22Rv1 (cell line): ENCODE measurements around the gene ZNF385B.

ENCODE experiments used
- ZFX ChIP-seq: fragments of 450-650 bp; IDR thresholded peaks from 2 replicates; pipeline ENCODE4 v1.6.1; 2017; ENCODE audit warnings: antibody characterized with exemption, borderline replicate concordance
- TF ChIP-seq, protein P1 (sequence below): fragments of 450-650 bp; IDR thresholded peaks from 2 replicates; pipeline ENCODE4 v1.5.1; 2017; ENCODE audit warnings: mild to moderate bottlenecking

DNA sequence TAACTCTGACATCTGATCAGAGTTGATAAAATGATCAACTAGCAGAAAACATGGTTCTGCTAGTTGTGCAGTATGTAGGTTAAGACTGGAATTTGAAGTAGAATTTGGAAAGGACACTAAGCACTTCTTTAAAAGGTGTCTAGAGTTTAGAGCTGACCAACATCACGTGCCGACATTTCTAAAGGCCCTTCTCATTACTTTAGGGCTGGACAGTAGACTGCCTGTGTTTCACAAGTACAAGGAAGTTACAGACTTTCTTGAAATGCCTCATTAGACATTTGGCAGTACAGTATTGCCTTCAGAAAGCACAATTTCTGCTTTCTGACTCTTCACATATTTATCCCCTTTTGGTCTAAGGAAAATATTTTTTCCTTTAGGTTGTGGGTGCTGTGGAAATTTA, 255.3 kb downstream of the ZNF385B start:
- TF ChIP-seq, protein P1, sequence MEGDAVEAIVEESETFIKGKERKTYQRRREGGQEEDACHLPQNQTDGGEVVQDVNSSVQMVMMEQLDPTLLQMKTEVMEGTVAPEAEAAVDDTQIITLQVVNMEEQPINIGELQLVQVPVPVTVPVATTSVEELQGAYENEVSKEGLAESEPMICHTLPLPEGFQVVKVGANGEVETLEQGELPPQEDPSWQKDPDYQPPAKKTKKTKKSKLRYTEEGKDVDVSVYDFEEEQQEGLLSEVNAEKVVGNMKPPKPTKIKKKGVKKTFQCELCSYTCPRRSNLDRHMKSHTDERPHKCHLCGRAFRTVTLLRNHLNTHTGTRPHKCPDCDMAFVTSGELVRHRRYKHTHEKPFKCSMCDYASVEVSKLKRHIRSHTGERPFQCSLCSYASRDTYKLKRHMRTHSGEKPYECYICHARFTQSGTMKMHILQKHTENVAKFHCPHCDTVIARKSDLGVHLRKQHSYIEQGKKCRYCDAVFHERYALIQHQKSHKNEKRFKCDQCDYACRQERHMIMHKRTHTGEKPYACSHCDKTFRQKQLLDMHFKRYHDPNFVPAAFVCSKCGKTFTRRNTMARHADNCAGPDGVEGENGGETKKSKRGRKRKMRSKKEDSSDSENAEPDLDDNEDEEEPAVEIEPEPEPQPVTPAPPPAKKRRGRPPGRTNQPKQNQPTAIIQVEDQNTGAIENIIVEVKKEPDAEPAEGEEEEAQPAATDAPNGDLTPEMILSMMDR = no peak
- TF ChIP-seq ZFX = no peak
